Activated T-cell treated with anti-CD3 and anti-CD28 coated beads, Interleukin-2, amount 50 U/mL, for 72 hours (primary cell): ENCODE results near the gene PAXX. TPM values are rescaled to one million over a fixed set of nuclear protein-coding genes. Genes with fewer than 3 reads are reported as not detected.
"Not testable (repeated sequence)": the region's sequence is repeated elsewhere in the genome, so short reads cannot be mapped to it uniquely, and the experiment has no call there.

Experiments
- ATAC-seq, 2 donors: fragments of 150-1000 bp; cut with Tn5 transposase; replicated peaks in 1 of 2; 2 replicates each; pipeline ENCODE4 v1.10.0; 2021; ENCODE audit warnings: moderate library complexity in 2 of 2, mild to moderate bottlenecking in 1 of 2
- DNase-seq, 2 donors: peaks; one replicate each; pipeline ENCODE4 v3.0.0; 2021 to 2022; ENCODE audit warnings: mixed read lengths in 1 of 2
- H3K27ac Mint-ChIP-seq: one replicate; pipeline ENCODE4 v1.8.0; 2022; ENCODE audit warnings: mild to moderate bottlenecking, moderate library complexity, mixed read lengths
- H3K27me3 Mint-ChIP-seq: one replicate; pipeline ENCODE4 v1.8.0; 2022; ENCODE audit warnings: low read depth, mixed read lengths
- H3K36me3 Mint-ChIP-seq, 2 donors: one replicate each; pipeline ENCODE4 v1.8.0; 2022; ENCODE audit warnings: mixed read lengths in 2 of 2, mild to moderate bottlenecking in 1 of 2; ENCODE audit not compliant: insufficient read depth in 2 of 2
- H3K4me1 Mint-ChIP-seq: one replicate; pipeline ENCODE4 v1.8.0; 2022; ENCODE audit warnings: low read depth, mixed read lengths
- H3K4me3 Mint-ChIP-seq, 2 donors: one replicate each; pipeline ENCODE4 v1.8.0; 2022; ENCODE audit warnings: mild to moderate bottlenecking in 2 of 2, mixed read lengths in 2 of 2, moderate library complexity in 2 of 2
- H3K9me3 Mint-ChIP-seq, 2 donors: one replicate each; pipeline ENCODE4 v1.8.0; 2022; ENCODE audit warnings: mixed read lengths in 2 of 2
- total RNA-seq, 2 donors: library from RNA; stranded (reverse); gene quantifications; one replicate each; pipeline ENCODE4 v1.2.3, GENCODE V29; 2022

The PAXX gene
- total RNA-seq, 2 donors from 2014 or later: 51.8 to 56.9 TPM

GRCh38 chr9:137000177-137000930, 8.1 kb downstream of the PAXX start:
- DNase-seq (peak; percentile 62 to 73), ATAC-seq (peak; percentile 84 to 86)
- no peaks in the 10 kb centered on the region for H3K9me3 Mint-ChIP-seq
- no peaks in the 10 kb centered on the region for H3K36me3 Mint-ChIP-seq
- H3K27me3 Mint-ChIP-seq: peaks cover 10% of the 10 kb centered on the region
- peaks cover 42% of the 10 kb centered on the region for H3K4me1 Mint-ChIP-seq
- H3K27ac Mint-ChIP-seq: peak overlapping the region; percentile 82
- H3K4me3 Mint-ChIP-seq: peak overlapping the region; percentile 59 to 60

- Mint-ChIP-seq H3K4me1 (peaks cover 34% of the 10 kb centered on the region), H3K27me3 (peaks cover 10% of the 10 kb centered on the region), H3K4me3 (no peak overlapping the region), H3K27ac (no peak overlapping the region), H3K9me3 (no peaks in the 10 kb centered on the region), H3K36me3 (no peaks in the 10 kb centered on the region)
- DNase-seq: no peak
- ATAC-seq: no peak
Observed at GRCh38 chr9:137001857-137002645, 9.8 kb downstream of the PAXX start.

- Mint-ChIP-seq H3K27me3 (peaks cover 8% of the 10 kb centered on the region), H3K36me3 (no peaks in the 10 kb centered on the region), H3K4me3 (no peak overlapping the region), H3K27ac (no peak overlapping the region), H3K4me1 (peaks cover 30% of the 10 kb centered on the region), H3K9me3 (no peaks in the 10 kb centered on the region)
- ATAC-seq (no peak), DNase-seq (no peak)
Observed at GRCh38 chr9:137002646-137003041, 10.4 kb downstream of the PAXX start.

- not testable (repeated sequence) for ATAC-seq, H3K36me3 Mint-ChIP-seq, H3K27me3 Mint-ChIP-seq, H3K27ac Mint-ChIP-seq, H3K4me3 Mint-ChIP-seq, H3K9me3 Mint-ChIP-seq, DNase-seq
- peaks cover 14% of the 10 kb centered on the region for H3K4me1 Mint-ChIP-seq
Observed at GRCh38 chr9:137004285-137004684, 12.1 kb downstream of the PAXX start.

DNA sequence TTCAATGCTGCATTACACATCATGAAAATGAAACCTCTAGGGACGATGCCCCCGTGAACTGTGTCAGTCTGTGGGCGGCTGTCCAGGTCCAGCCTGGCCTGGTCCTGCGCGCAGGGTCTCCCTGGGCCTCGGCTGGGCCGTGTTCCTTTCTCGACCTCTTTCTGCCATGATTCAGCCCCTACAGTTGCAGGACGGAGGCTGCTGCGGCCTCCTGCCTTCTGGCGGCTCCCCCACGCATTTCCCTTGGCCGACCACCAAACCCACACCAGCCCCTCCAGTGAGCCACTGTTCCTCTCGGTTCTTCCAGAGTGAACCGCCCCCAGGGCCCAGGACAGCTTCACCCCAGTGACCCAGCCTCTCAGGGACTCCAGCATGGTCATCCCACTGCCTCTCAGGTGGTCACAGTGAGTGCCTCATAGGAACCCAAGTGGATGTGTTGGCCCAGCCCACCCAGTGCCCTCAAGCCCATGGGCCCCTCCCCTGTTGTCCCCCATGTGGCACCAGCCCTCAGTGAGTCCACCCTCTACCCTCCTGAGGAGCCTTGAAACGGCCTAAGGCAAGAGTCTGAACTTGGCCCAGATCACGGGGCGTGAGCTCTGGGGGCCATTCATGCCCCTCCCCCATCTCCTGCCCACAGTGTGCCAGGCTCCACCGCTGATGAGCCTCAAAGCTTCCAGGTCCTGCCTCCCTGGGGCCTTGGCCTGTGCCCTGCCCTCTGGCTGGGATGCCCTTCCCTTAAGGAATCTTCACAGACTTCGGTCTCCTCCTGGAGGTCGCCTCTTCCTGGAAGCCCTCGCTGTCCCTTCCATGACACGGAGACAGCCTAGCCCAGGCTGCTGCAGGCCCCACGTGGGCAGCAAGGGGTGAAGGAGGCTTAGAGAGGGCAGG, 14.1 kb downstream of the PAXX start:
- peak in 1 of 2 donors; percentile 23 for DNase-seq
- Mint-ChIP-seq H3K27me3 (no peaks in the 10 kb centered on the region), H3K4me3 (peak overlapping the region in 1 of 2 donors; percentile 4), H3K4me1 (no peaks in the 10 kb centered on the region), H3K27ac (no peak overlapping the region), H3K9me3 (no peaks in the 10 kb centered on the region), H3K36me3 (no peaks in the 10 kb centered on the region)
- peak; percentile 36 to 45 for ATAC-seq

- H3K36me3 Mint-ChIP-seq: no peaks in the 10 kb centered on the region
- H3K9me3 Mint-ChIP-seq: no peaks in the 10 kb centered on the region
- ATAC-seq (no peak), DNase-seq (no peak)
- no peak overlapping the region for H3K27ac Mint-ChIP-seq
- no peak overlapping the region for H3K4me3 Mint-ChIP-seq
- no peaks in the 10 kb centered on the region for H3K4me1 Mint-ChIP-seq
- H3K27me3 Mint-ChIP-seq: no peaks in the 10 kb centered on the region
Observed at GRCh38 chr9:137007108-137007815, 15.0 kb downstream of the PAXX start.

DNA sequence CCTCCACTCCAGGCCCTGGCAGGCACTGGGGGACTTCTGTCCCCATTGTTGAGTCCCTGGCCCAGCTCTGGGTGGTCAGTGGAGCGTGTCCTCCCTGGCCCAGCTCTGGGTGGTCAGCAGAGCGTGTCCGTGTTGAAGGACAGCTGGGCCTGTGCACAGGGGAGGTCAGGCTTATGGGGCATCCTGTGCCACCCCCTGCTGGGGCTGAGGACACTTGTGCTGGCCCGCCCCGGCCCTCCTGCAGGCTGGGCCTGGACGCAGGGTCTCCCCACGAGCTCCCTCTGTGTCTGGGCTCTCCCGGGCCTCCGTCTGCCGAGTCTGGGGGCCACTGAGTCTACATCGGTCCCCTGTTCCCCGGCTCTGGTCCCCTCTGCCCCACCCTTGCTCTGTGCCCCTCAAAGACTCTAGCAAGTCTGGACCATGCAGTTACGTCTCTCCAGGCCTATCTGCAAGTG, 15.6 kb downstream of the PAXX start:
- H3K36me3 Mint-ChIP-seq: no peaks in the 10 kb centered on the region
- H3K4me3 Mint-ChIP-seq: no peak overlapping the region
- DNase-seq: no peak
- no peaks in the 10 kb centered on the region for H3K4me1 Mint-ChIP-seq
- no peak for ATAC-seq
- no peaks in the 10 kb centered on the region for H3K9me3 Mint-ChIP-seq
- no peaks in the 10 kb centered on the region for H3K27me3 Mint-ChIP-seq
- no peak overlapping the region for H3K27ac Mint-ChIP-seq

DNA sequence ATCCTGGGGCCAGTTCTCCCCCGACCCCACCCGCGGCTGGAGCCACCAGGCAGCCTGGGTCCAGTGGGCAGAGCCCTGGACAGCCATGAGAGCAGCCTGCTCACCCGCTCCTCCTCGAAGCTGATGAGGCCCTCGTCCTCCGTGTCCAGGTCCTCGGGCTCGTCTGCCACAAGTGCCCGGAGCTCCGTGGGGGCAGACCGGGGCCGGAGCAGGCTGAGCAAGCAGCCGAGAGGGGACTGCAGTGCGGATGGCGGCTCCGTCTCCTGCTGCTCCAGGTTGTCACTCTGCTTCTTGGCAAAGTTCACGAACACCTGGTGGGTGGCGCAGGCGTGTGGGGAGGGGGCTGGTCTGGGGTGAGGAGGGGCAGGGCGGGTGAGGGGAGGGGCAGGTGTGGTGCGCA, 16.1 kb downstream of the PAXX start:
- no peaks in the 10 kb centered on the region for H3K4me1 Mint-ChIP-seq
- ATAC-seq (no peak), DNase-seq (no peak)
- no peaks in the 10 kb centered on the region for H3K27me3 Mint-ChIP-seq
- H3K27ac Mint-ChIP-seq: no peak overlapping the region
- no peaks in the 10 kb centered on the region for H3K36me3 Mint-ChIP-seq
- H3K9me3 Mint-ChIP-seq: no peaks in the 10 kb centered on the region
- H3K4me3 Mint-ChIP-seq: no peak overlapping the region

- H3K4me3 Mint-ChIP-seq: no peak overlapping the region
- no peaks in the 10 kb centered on the region for H3K4me1 Mint-ChIP-seq
- DNase-seq (no peak), ATAC-seq (no peak)
- no peak overlapping the region for H3K27ac Mint-ChIP-seq
- H3K9me3 Mint-ChIP-seq: no peaks in the 10 kb centered on the region
- H3K27me3 Mint-ChIP-seq: no peaks in the 10 kb centered on the region
- no peaks in the 10 kb centered on the region for H3K36me3 Mint-ChIP-seq
Observed at GRCh38 chr9:137009217-137009616, 17.0 kb downstream of the PAXX start.

GRCh38 chr9:137009938-137010732, 17.9 kb downstream of the PAXX start:
- DNase-seq: no peak
- Mint-ChIP-seq H3K27ac (no peak overlapping the region), H3K36me3 (no peaks in the 10 kb centered on the region), H3K4me1 (no peaks in the 10 kb centered on the region), H3K27me3 (no peaks in the 10 kb centered on the region), H3K9me3 (no peaks in the 10 kb centered on the region), H3K4me3 (no peak overlapping the region)
- ATAC-seq: no peak

GRCh38 chr9:137011156-137011555, 18.9 kb downstream of the PAXX start:
- no peak for DNase-seq
- no peak for ATAC-seq
- Mint-ChIP-seq H3K4me1 (no peaks in the 10 kb centered on the region), H3K27ac (no peak overlapping the region), H3K36me3 (no peaks in the 10 kb centered on the region), H3K27me3 (no peaks in the 10 kb centered on the region), H3K4me3 (no peak overlapping the region), H3K9me3 (no peaks in the 10 kb centered on the region)
